Fibroblast of mammary gland (primary cell): ENCODE data around the gene FBXO41.

Experiments
- DNase-seq: peaks from one replicate; pipeline ENCODE4 v3.0.0-alpha.2; 2010; ENCODE audit warnings: low read depth
- H3K4me3 ChIP-seq: 2 replicates; pipeline ENCODE4 v1.5.1; 2011; ENCODE audit warnings: low read depth, mild to moderate bottlenecking, low read length, moderate library complexity; ENCODE audit not compliant: control insufficient read depth
- TF ChIP-seq, protein P1 (sequence below): conservative IDR thresholded peaks from 2 replicates; pipeline ENCODE4 v1.5.1; 2011; ENCODE audit warnings: low read depth, low read length, inconsistent platforms; ENCODE audit not compliant: control insufficient read depth, insufficient read depth

FBXO41 gene

GRCh38 chr2:73227086-73227485, 57.2 kb downstream of the FBXO41 start:
- TF ChIP-seq, protein P1, sequence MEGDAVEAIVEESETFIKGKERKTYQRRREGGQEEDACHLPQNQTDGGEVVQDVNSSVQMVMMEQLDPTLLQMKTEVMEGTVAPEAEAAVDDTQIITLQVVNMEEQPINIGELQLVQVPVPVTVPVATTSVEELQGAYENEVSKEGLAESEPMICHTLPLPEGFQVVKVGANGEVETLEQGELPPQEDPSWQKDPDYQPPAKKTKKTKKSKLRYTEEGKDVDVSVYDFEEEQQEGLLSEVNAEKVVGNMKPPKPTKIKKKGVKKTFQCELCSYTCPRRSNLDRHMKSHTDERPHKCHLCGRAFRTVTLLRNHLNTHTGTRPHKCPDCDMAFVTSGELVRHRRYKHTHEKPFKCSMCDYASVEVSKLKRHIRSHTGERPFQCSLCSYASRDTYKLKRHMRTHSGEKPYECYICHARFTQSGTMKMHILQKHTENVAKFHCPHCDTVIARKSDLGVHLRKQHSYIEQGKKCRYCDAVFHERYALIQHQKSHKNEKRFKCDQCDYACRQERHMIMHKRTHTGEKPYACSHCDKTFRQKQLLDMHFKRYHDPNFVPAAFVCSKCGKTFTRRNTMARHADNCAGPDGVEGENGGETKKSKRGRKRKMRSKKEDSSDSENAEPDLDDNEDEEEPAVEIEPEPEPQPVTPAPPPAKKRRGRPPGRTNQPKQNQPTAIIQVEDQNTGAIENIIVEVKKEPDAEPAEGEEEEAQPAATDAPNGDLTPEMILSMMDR: no peak
- no peak overlapping the region for H3K4me3 ChIP-seq
- DNase-seq: no peak

GRCh38 chr2:73225513-73226360, 58.5 kb downstream of the FBXO41 start:
- no peak for DNase-seq
- TF ChIP-seq, protein P1: no peak
- H3K4me3 ChIP-seq: no peak overlapping the region

DNA sequence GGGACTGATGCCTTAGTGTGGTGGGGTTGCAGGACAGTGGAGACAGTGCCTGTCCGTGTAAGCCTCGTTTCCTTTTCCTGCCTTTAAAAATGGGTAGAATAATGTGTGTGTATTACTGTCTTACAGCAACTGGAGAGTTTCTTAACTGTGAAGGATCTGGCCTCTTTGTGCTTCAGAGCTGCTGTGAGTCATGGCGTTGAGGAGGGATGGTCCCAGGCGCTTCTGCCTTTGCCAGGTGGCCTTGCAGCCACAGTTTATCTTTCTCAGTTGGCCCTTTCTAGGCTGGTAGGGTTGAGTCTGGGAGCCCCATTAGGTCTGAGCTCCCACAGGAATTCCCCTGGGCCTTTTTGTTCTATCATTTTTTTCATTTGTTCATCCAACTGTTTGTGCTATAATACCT, 60.5 kb downstream of the FBXO41 start:
- TF ChIP-seq, protein P1: no peak
- no peak for DNase-seq
- H3K4me3 ChIP-seq: no peak overlapping the region

- peak; percentile 20 for DNase-seq
- TF ChIP-seq, protein P1: no peak
- no peak overlapping the region for H3K4me3 ChIP-seq
Measured at GRCh38 chr2:73218298-73218697, 66.0 kb downstream of the FBXO41 start.

- H3K4me3 ChIP-seq: no peak overlapping the region
- DNase-seq: no peak
- TF ChIP-seq, protein P1: no peak
Measured at GRCh38 chr2:73217826-73218225, 66.5 kb downstream of the FBXO41 start.

GRCh38 chr2:73217160-73217559, 67.1 kb downstream of the FBXO41 start:
- DNase-seq: no peak
- no peak overlapping the region for H3K4me3 ChIP-seq
- TF ChIP-seq, protein P1: no peak

- no peak for DNase-seq
- H3K4me3 ChIP-seq: peak overlapping the region; percentile 9
- TF ChIP-seq, protein P1: no peak
Measured at GRCh38 chr2:73215254-73215653, 69.0 kb downstream of the FBXO41 start.
